ENCODE data around the gene SECISBP2L. TPM values are rescaled to one million over a fixed set of nuclear protein-coding genes. Genes with fewer than 3 reads are reported as not detected.

SECISBP2L gene
- total and polyA plus RNA-seq, 2 of the 4 experiments (the other 2 are of a cell fraction): 13.1 to 34.1 TPM

- TF ChIP-seq MXI1 (IDR thresholded peaks at IDR 0.05; ENCODE audit: borderline replicate concordance, low read depth, low read length): no peak
Measured at GRCh38 chr15:48946074-48946839, 100.0 kb downstream of the SECISBP2L start (continued).

GRCh38 chr15:48945386-48945785, 100.9 kb downstream of the SECISBP2L start:
- Histone ChIP-seq H3K4me2 (ENCODE audit: low read depth, low read length) (no peak overlapping the region), H3K27ac (ENCODE audit: insufficient read depth, low read length) (no peak overlapping the region), H2BK20ac (ENCODE audit: low read depth, low read length) (no peak overlapping the region), H3K9me3 (ENCODE audit: control insufficient read depth, insufficient read depth, low read length) (no peaks in the 10 kb centered on the region), H3K9ac (ENCODE audit: low read depth, low read length) (no peak overlapping the region), H2BK15ac (ENCODE audit: low read depth, low read length) (no peak overlapping the region), H3K4me3 (ENCODE audit: insufficient read depth, low read depth, low read length) (no peak overlapping the region), H4K20me1 (ENCODE audit: insufficient read depth, low read length) (no peaks in the 10 kb centered on the region), H2BK5ac (ENCODE audit: low read depth, low read length, poor library complexity, severe bottlenecking) (peak overlapping the region; percentile 23), H3K4ac (ENCODE audit: low read depth, low read length) (no peak overlapping the region), H3K36me3 (ENCODE audit: control insufficient read depth, insufficient read depth, low read length) (no peaks in the 10 kb centered on the region), H4K91ac (ENCODE audit: insufficient read depth, low read depth, low read length) (no peak overlapping the region), H3K79me1 (ENCODE audit: low read depth in 1 of 2, low read length in 2 of 2) (peaks cover under 1 to 20% of the 10 kb centered on the region in 2 experiments; a peak in 3 of 4 replicates), H4K5ac (ENCODE audit: low read depth, low read length) (no peak overlapping the region), H2AK9ac (replicated peaks; ENCODE audit: low read depth, low read length, poor library complexity) (no peak overlapping the region), H3K9me1 (ENCODE audit: insufficient read depth, low read length) (0 out of 2 replicates have a peak, but pooled peaks cover 6% of the 10 kb centered on the region), H2AFZ (replicated peaks; ENCODE audit: low read length, poor library complexity) (no peak overlapping the region), H3K4me1 (ENCODE audit: control insufficient read depth, insufficient read depth, low read length) (peaks cover 6% of the 10 kb centered on the region; the same call in 1 of the 2 replicates), H3K56ac (ENCODE audit: extremely low read depth, insufficient read depth, low read length) (no peak overlapping the region), H3K23ac (ENCODE audit: low read depth, low read length) (no peak overlapping the region), H3K18ac (ENCODE audit: low read depth, low read length) (no peak overlapping the region), H2AK5ac (ENCODE audit: low read depth, low read length) (no peak overlapping the region), H4K8ac (ENCODE audit: low read depth in 2 of 2, low read length in 2 of 2) (no peak overlapping the region), H2BK120ac (ENCODE audit: low read depth, low read length) (no peak overlapping the region), H3K14ac (replicated peaks; ENCODE audit: low read depth, low read length) (no peak overlapping the region), H3K27me3 (ENCODE audit: control insufficient read depth, insufficient read depth, low read length) (no peaks in the 10 kb centered on the region)
- BruUV-seq (replicated peaks): no TSS peak
- DNase-seq: no peak
- POLR2A ChIA-PET (ENCODE audit: unreplicated experiment): no interaction called here
- WGBS, 2 experiments (ENCODE audit: extremely low coverage in 2 of 2, insufficient read length in 1 of 2): no CpG with 5 or more reads among the region's 2 CpGs
- intact Hi-C loops (cut with micrococcal nuclease): no loop called here
- ATAC-seq (ENCODE audit: low read depth): no peak
- TF ChIP-seq POLR2A (IDR thresholded peaks at IDR 0.05; ENCODE audit: low read depth, low read length) (no peak), FOS (IDR thresholded peaks at IDR 0.05; ENCODE audit: low read depth, low read length) (no peak), RAD21 (IDR thresholded peaks at IDR 0.05; ENCODE audit: low read length) (no peak), CEBPB (IDR thresholded peaks at IDR 0.05; ENCODE audit: low read depth, low read length) (no peak), RCOR1 (IDR thresholded peaks at IDR 0.05; ENCODE audit: insufficient replicate concordance, low read length) (no peak), CHD1 (IDR thresholded peaks at IDR 0.05; ENCODE audit: low read depth, low read length) (no peak), MXI1 (IDR thresholded peaks at IDR 0.05; ENCODE audit: borderline replicate concordance, low read depth, low read length) (no peak), NFE2L2 (IDR thresholded peaks at IDR 0.05; ENCODE audit: low read depth, low read length) (no peak), BHLHE40 (IDR thresholded peaks at IDR 0.05; ENCODE audit: low read depth, low read length) (no peak), MAFK (IDR thresholded peaks at IDR 0.05; ENCODE audit: low read depth, low read length) (no peak), MAZ (IDR thresholded peaks at IDR 0.05; ENCODE audit: borderline replicate concordance, low read depth, low read length) (no peak), RFX5 (IDR thresholded peaks at IDR 0.05; ENCODE audit: low read depth, low read length) (no peak), ELK1 (IDR thresholded peaks at IDR 0.05; ENCODE audit: borderline replicate concordance, low read depth, low read length) (no peak)
- in situ Hi-C loops (cut with MboI; ENCODE audit: low sequenced_read_pairs): no loop called here
- CTCF ChIA-PET: interaction anchor here (1.0 kb wide), 1 partner anchor 20 kb away, joined by 3 read pairs; no protein-coding TSS in a partner anchor
- dilution Hi-C loops (cut with HindIII; ENCODE audit: low sequenced_read_pairs, unreplicated experiment): no loop called here
